HepG2 (cell line): ENCODE data around the gene BABAM2. TPM values are rescaled to one million over a fixed set of nuclear protein-coding genes. Genes with fewer than 3 reads are reported as not detected.

Source experiments
- ATAC-seq: fragments of 200-7000 bp; cut with Tn5 transposase; 3 replicates; pipeline ENCODE4 v1.9.1; 2020; ENCODE audit warnings: mild to moderate bottlenecking, moderate library complexity
- BruUV-seq: library from RNA; stranded (reverse); fragments of 400-500 nt; replicated peaks from 2 replicates; lab custom pipeline; 2021; lab: Mats Ljungman, UMichigan
- CTCF ChIA-PET: fragments of 300-600 bp; formaldehyde crosslinking; extraction: SDS; loops from one replicate; lab custom pipeline; 2021; ENCODE audit warnings: low total read pairs, inconsistent platforms, low intra/inter-chr PET ratio; lab: Yijun Ruan, JAX
- POLR2A ChIA-PET: fragments of 350-600 bp; sonication (Branson Sonifier 250); formaldehyde crosslinking; loops from one replicate; lab custom pipeline; 2020; ENCODE audit warnings: antibody characterized with exemption, inconsistent platforms; lab: Yijun Ruan, JAX
- DNase-seq: peaks from one replicate; pipeline ENCODE4 v3.0.0-alpha.2; 2015; ENCODE audit warnings: low spot score
- FAIRE-seq: peaks from 3 replicates; lab custom pipeline; 2011; peaks lifted over from hg19 to GRCh38; lab: Jason Lieb, UNC
- H2AFZ ChIP-seq: one replicate; pipeline ENCODE4 v1.6.1; 2011; ENCODE audit warnings: low read length, inconsistent platforms
- H3K27ac ChIP-seq: fragments of 300-600 bp; 3 replicates; pipeline ENCODE4 v1.8.0; 2011; ENCODE audit warnings: mixed run types, mild to moderate bottlenecking, mixed read lengths, low read length, inconsistent platforms; ENCODE audit not compliant: insufficient read depth; ENCODE audit errors: extremely low read length
- H3K27me3 ChIP-seq, 2 experiments: fragments of 200-600 bp in 1 of 2; 2 replicates in 1 of 2; 3 replicates in 1 of 2; pipeline versions ENCODE4 v1.6.0 to v1.8.0; 2011; ENCODE audit warnings: low read length in 2 of 2, mild to moderate bottlenecking in 2 of 2, moderate library complexity in 2 of 2, inconsistent platforms in 1 of 2; ENCODE audit not compliant: insufficient read depth in 2 of 2, control insufficient read depth in 1 of 2
- H3K36me3 ChIP-seq, 2 experiments: fragments of 200-600 bp in 1 of 2; replicated peaks in 1 of 2; 2 replicates in 1 of 2; 3 replicates in 1 of 2; pipeline versions ENCODE4 v1.5.1 to v1.8.0; 2011; ENCODE audit warnings: low read length in 2 of 2, inconsistent platforms in 1 of 2; ENCODE audit not compliant: insufficient read depth in 2 of 2, control insufficient read depth in 1 of 2
- H3K4me1 ChIP-seq: 2 replicates; pipeline ENCODE4 v1.5.1; 2012; ENCODE audit warnings: low read length, inconsistent platforms; ENCODE audit not compliant: insufficient read depth
- H3K4me2 ChIP-seq: 2 replicates; pipeline ENCODE4 v1.6.0; 2011; ENCODE audit warnings: low read depth, low read length, inconsistent platforms
- H3K4me3 ChIP-seq, 3 experiments: fragments of 200-600 bp in 1 of 3; sonication (generic), shearing (Covaris generic) in 1 of 3; replicated peaks in 1 of 3; 2 replicates each; pipeline ENCODE4 v1.5.1; 2011 to 2016; ENCODE audit warnings: low read length in 3 of 3, inconsistent platforms in 2 of 3, low read depth in 2 of 3, mild to moderate bottlenecking in 2 of 3, control low read depth in 1 of 3, mixed read lengths in 1 of 3; ENCODE audit not compliant: insufficient read depth in 1 of 3
- H3K79me2 ChIP-seq: one replicate; pipeline ENCODE4 v1.6.1; 2011; ENCODE audit warnings: low read length, inconsistent platforms; ENCODE audit not compliant: insufficient read depth
- H3K9ac ChIP-seq: 2 replicates; pipeline ENCODE4 v1.6.0; 2011; ENCODE audit warnings: mild to moderate bottlenecking, low read depth, low read length, inconsistent platforms; ENCODE audit not compliant: insufficient read depth
- H3K9me3 ChIP-seq: 2 replicates; pipeline ENCODE4 v1.5.1; 2012; ENCODE audit warnings: mild to moderate bottlenecking, low read length
- H4K20me1 ChIP-seq: 2 replicates; pipeline ENCODE4 v1.6.0; 2011; ENCODE audit warnings: inconsistent platforms, mild to moderate bottlenecking, low read length, moderate library complexity; ENCODE audit not compliant: insufficient read depth
- HNF4G ChIP-seq, 2 experiments: sonication (generic) in 1 of 2; formaldehyde crosslinking in 1 of 2; IDR thresholded peaks; 2 replicates each; pipeline versions ENCODE4 v1.4.0 to v1.6.1; 2011 to 2020; ENCODE audit warnings: borderline replicate concordance in 2 of 2, low read depth in 2 of 2, mild to moderate bottlenecking in 2 of 2, low read length in 1 of 2, missing genetic modification reagents in 1 of 2, moderate library complexity in 1 of 2
- JUNB ChIP-seq: sonication (generic); formaldehyde crosslinking; IDR thresholded peaks from 2 replicates; pipeline ENCODE4 v1.8.0; 2022; ENCODE audit warnings: missing genetic modification reagents, mild to moderate bottlenecking, borderline replicate concordance
- MAFK ChIP-seq, 2 experiments: IDR thresholded peaks in 1 of 2; conservative IDR thresholded peaks in 1 of 2; 2 replicates each; pipeline ENCODE4 v1.6.1; 2011; ENCODE audit warnings: improper control_type of control experiment in 2 of 2, low read length in 2 of 2
- NFIC ChIP-seq: IDR thresholded peaks from 2 replicates; pipeline ENCODE4 v1.6.1; 2012; ENCODE audit warnings: mild to moderate bottlenecking, low read length, inconsistent platforms
- NFRKB ChIP-seq: fragments of 450-650 bp; IDR thresholded peaks from 2 replicates; pipeline ENCODE4 v1.6.1; 2017
- PHF21A ChIP-seq: sonication (generic); formaldehyde crosslinking; IDR thresholded peaks from 2 replicates; pipeline ENCODE4 v1.5.0; 2020; ENCODE audit warnings: mild to moderate bottlenecking, missing genetic modification reagents
- PPARG ChIP-seq: conservative IDR thresholded peaks from 2 replicates; pipeline ENCODE4 v1.6.1; 2016; ENCODE audit warnings: missing biosample characterization, missing genetic modification reagents
- RFXANK ChIP-seq: IDR thresholded peaks from 2 replicates; pipeline ENCODE4 v1.6.1; 2016
- SMARCC2 ChIP-seq: fragments of 450-650 bp; IDR thresholded peaks from 2 replicates; pipeline ENCODE4 v1.6.1; 2017; ENCODE audit warnings: antibody characterized with exemption, mild to moderate bottlenecking
- ZFP41 ChIP-seq: sonication (generic); formaldehyde crosslinking; IDR thresholded peaks from 2 replicates; pipeline ENCODE4 v1.4.0; 2020; ENCODE audit warnings: mild to moderate bottlenecking, missing genetic modification reagents, borderline replicate concordance
- ZFP82 ChIP-seq: sonication (generic); formaldehyde crosslinking; IDR thresholded peaks from 2 replicates; pipeline ENCODE4 v1.5.1; 2020; ENCODE audit warnings: mild to moderate bottlenecking, missing genetic modification reagents, borderline replicate concordance
- ZNF709 ChIP-seq: sonication (generic); formaldehyde crosslinking; IDR thresholded peaks from 2 replicates; pipeline ENCODE4 v1.5.0; 2020; ENCODE audit warnings: mild to moderate bottlenecking, missing genetic modification reagents
- WGBS: methylation state at CpG from one replicate; pipeline ENCODE4 v1.1.6; 2017; ENCODE audit warnings: low lambda C conversion rate; 5-methylcytosine and 5-hydroxymethylcytosine counted together
- in situ Hi-C: cut with HindIII; loops from 2 replicates; pipeline ENCODE4 v1.10.0; 2017; ENCODE audit warnings: low pct_unique_long_range_greater_than_20kb; ENCODE audit not compliant: extremely low pct_ligation_motif_present
- intact Hi-C: fragments of 100-400 bp; cut with micrococcal nuclease; formaldehyde crosslinking; loops from one replicate; pipeline ENCODE4 v1.10.0; 2022; ENCODE audit not compliant: unreplicated experiment
- polyA plus RNA-seq, 8 experiments: library from polyadenylated mRNA; depleted of rRNA in 3 of 8; stranded (reverse) in 7 of 8; unstranded in 1 of 8; fragments of >200 nt; fragmentation: Illumina TruSeq in 4 of 8; extraction: Trizol in 4 of 8; gene quantifications; 2 replicates each; pipeline versions ENCODE4 v1.2.1 to v1.2.3, GENCODE V29; 2011 to 2016; ENCODE audit warnings: low read depth in 4 of 8, missing spikeins in 1 of 8, mixed read lengths in 1 of 8; ENCODE audit not compliant: insufficient read depth in 1 of 8
- total RNA-seq, 5 experiments: library from RNA; depleted of rRNA; stranded (reverse); fragments of >200 nt; fragmentation: Illumina TruSeq; extraction: Trizol; gene quantifications; 2 replicates each; pipeline ENCODE4 v1.2.3, GENCODE V29; 2016; ENCODE audit warnings: low read depth in 1 of 5
- TF ChIP-seq, protein P1 (sequence below): sonication (generic); formaldehyde crosslinking; IDR thresholded peaks from 2 replicates; pipeline ENCODE4 v1.5.0; 2020; ENCODE audit warnings: mild to moderate bottlenecking, missing genetic modification reagents
- TF ChIP-seq, protein P2 (sequence below): sonication (generic); formaldehyde crosslinking; conservative IDR thresholded peaks from 2 replicates; pipeline ENCODE4 v1.5.0; 2020; ENCODE audit warnings: missing genetic modification reagents
- TF ChIP-seq, protein P3 (sequence below): sonication (generic); formaldehyde crosslinking; IDR thresholded peaks from 2 replicates; pipeline ENCODE4 v1.4.0; 2020; ENCODE audit warnings: missing genetic modification reagents
- TF ChIP-seq, protein P4 (sequence below), 2 experiments: fragments of 450-650 bp in 1 of 2; sonication (generic) in 1 of 2; formaldehyde crosslinking; IDR thresholded peaks; 2 replicates each; pipeline versions ENCODE4 v1.5.0 to v1.8.0; 2020 to 2022; ENCODE audit warnings: mild to moderate bottlenecking in 1 of 2, missing genetic modification reagents in 1 of 2

Gene BABAM2
- total and polyA plus RNA-seq, 2 of the 13 experiments (the other 11 are each of a cell fraction or from before 2014, with no cell fraction given): 24.9 to 28.0 TPM

DNA sequence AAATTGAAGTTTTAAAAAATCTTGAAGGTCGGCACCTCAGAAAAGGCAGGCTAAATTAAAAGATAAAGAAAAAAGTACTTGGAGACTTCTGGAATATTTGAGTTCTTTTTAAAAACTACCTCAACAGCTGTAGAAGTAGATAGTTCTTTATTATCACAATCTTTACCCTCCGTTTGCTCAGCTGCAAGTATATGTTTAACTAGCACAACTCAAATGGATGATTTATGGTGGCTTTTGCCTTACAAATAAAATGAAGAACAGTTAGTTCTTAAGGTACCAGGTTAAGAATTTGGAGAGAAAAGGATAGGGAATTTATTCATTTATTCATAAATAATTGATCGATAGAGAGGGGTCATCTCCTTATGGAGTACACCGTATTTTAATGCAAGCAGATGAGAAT, 264.6 kb downstream of the BABAM2 start:
- Histone ChIP-seq H3K9me3 (peaks cover 17% of the 10 kb centered on the region), H3K36me3 (no peaks in the 10 kb centered on the region; a peak in 1 of 5 replicates), H2AFZ (no peak overlapping the region), H3K4me1 (no peaks in the 10 kb centered on the region), H3K4me3 (no peak overlapping the region), H3K9ac (no peak overlapping the region), H3K4me2 (no peak overlapping the region), H3K27me3 (no peaks in the 10 kb centered on the region), H4K20me1 (no peaks in the 10 kb centered on the region), H3K27ac (no peak overlapping the region), H3K79me2 (no peaks in the 10 kb centered on the region)
- in situ Hi-C loops: no loop called here
- ChIA-PET CTCF (no interaction called here), POLR2A (no interaction called here)
- DNase-seq (no peak), ATAC-seq (no peak), FAIRE-seq (no peak)
- BruUV-seq: no TSS peak
- intact Hi-C loops: no loop called here
- WGBS: 99% methylated on average over 4 of the region's 4 CpGs
- no peak for TF ChIP-seq RFXANK (CRISPR knock-in tag)
- no peak for TF ChIP-seq HNF4G (IDR thresholded peaks at IDR 0.05; ENCODE audit: borderline replicate concordance, low read depth, low read length)
- TF ChIP-seq HNF4G (CRISPR knock-in tag; IDR thresholded peaks at IDR 0.05; ENCODE audit: borderline replicate concordance, low read depth): no peak
- no peak for TF ChIP-seq SMARCC2
- TF ChIP-seq ZFP41: no peak
- no peak for TF ChIP-seq JUNB (CRISPR knock-in tag)
- TF ChIP-seq NFRKB: no peak
- no peak for TF ChIP-seq MAFK (conservative IDR thresholded peaks at IDR 0.05 in 1 of 2, IDR thresholded peaks at IDR 0.05 in 1 of 2; ENCODE audit: low read length in 2 of 2)
- TF ChIP-seq NFIC: no peak
- TF ChIP-seq, protein P1, sequence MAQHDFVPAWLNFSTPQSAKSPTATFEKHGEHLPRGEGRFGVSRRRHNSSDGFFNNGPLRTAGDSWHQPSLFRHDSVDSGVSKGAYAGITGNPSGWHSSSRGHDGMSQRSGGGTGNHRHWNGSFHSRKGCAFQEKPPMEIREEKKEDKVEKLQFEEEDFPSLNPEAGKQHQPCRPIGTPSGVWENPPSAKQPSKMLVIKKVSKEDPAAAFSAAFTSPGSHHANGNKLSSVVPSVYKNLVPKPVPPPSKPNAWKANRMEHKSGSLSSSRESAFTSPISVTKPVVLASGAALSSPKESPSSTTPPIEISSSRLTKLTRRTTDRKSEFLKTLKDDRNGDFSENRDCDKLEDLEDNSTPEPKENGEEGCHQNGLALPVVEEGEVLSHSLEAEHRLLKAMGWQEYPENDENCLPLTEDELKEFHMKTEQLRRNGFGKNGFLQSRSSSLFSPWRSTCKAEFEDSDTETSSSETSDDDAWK (CRISPR knock-in tag): no peak
- TF ChIP-seq, protein P2, sequence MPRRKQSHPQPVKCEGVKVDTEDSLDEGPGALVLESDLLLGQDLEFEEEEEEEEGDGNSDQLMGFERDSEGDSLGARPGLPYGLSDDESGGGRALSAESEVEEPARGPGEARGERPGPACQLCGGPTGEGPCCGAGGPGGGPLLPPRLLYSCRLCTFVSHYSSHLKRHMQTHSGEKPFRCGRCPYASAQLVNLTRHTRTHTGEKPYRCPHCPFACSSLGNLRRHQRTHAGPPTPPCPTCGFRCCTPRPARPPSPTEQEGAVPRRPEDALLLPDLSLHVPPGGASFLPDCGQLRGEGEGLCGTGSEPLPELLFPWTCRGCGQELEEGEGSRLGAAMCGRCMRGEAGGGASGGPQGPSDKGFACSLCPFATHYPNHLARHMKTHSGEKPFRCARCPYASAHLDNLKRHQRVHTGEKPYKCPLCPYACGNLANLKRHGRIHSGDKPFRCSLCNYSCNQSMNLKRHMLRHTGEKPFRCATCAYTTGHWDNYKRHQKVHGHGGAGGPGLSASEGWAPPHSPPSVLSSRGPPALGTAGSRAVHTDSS: no peak
- no peak for TF ChIP-seq PHF21A
- TF ChIP-seq PPARG (CRISPR knock-in tag): no peak
- TF ChIP-seq ZNF709 (CRISPR knock-in tag): no peak
- TF ChIP-seq, protein P3, sequence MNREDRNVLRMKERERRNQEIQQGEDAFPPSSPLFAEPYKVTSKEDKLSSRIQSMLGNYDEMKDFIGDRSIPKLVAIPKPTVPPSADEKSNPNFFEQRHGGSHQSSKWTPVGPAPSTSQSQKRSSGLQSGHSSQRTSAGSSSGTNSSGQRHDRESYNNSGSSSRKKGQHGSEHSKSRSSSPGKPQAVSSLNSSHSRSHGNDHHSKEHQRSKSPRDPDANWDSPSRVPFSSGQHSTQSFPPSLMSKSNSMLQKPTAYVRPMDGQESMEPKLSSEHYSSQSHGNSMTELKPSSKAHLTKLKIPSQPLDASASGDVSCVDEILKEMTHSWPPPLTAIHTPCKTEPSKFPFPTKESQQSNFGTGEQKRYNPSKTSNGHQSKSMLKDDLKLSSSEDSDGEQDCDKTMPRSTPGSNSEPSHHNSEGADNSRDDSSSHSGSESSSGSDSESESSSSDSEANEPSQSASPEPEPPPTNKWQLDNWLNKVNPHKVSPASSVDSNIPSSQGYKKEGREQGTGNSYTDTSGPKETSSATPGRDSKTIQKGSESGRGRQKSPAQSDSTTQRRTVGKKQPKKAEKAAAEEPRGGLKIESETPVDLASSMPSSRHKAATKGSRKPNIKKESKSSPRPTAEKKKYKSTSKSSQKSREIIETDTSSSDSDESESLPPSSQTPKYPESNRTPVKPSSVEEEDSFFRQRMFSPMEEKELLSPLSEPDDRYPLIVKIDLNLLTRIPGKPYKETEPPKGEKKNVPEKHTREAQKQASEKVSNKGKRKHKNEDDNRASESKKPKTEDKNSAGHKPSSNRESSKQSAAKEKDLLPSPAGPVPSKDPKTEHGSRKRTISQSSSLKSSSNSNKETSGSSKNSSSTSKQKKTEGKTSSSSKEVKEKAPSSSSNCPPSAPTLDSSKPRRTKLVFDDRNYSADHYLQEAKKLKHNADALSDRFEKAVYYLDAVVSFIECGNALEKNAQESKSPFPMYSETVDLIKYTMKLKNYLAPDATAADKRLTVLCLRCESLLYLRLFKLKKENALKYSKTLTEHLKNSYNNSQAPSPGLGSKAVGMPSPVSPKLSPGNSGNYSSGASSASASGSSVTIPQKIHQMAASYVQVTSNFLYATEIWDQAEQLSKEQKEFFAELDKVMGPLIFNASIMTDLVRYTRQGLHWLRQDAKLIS (CRISPR knock-in tag): no peak
- TF ChIP-seq, protein P4, sequence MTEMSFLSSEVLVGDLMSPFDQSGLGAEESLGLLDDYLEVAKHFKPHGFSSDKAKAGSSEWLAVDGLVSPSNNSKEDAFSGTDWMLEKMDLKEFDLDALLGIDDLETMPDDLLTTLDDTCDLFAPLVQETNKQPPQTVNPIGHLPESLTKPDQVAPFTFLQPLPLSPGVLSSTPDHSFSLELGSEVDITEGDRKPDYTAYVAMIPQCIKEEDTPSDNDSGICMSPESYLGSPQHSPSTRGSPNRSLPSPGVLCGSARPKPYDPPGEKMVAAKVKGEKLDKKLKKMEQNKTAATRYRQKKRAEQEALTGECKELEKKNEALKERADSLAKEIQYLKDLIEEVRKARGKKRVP (CRISPR knock-in tag; IDR thresholded peaks at IDR 0.05): no peak
- no peak for TF ChIP-seq ZFP82 (CRISPR knock-in tag)
